GM12864 (cell line): ENCODE measurements around the gene DRAXIN.
A peak's percentile ranks its signal among the peaks of the same experiment; 100 is the strongest.

Source experiments
- DNase-seq: peaks from one replicate; pipeline ENCODE4 v3.0.0-alpha.2; 2011; ENCODE audit warnings: low read depth
- H3K4me3 ChIP-seq: 2 replicates; pipeline ENCODE4 v1.5.1; 2011; ENCODE audit warnings: mild to moderate bottlenecking, low read depth, low read length, control low read depth
- CTCF ChIP-seq: IDR thresholded peaks from 2 replicates; pipeline ENCODE4 v1.5.1; 2011; ENCODE audit warnings: low read depth, mild to moderate bottlenecking, moderate library complexity, low read length, control low read depth, inconsistent platforms; ENCODE audit errors: missing control alignments

DRAXIN gene

GRCh38 chr1:11749203-11749689, 57.7 kb downstream of the DRAXIN start:
- no peak overlapping the region for H3K4me3 ChIP-seq
- TF ChIP-seq CTCF, result peak; percentile 69
- no peak for DNase-seq

- DNase-seq, result no peak
- no peak for TF ChIP-seq CTCF
- H3K4me3 ChIP-seq, result no peak overlapping the region
These were observed 58.5 kb downstream of the DRAXIN start for GRCh38 chr1:11749996-11750395.

GRCh38 chr1:11751087-11751486, 59.6 kb downstream of the DRAXIN start:
- no peak overlapping the region for H3K4me3 ChIP-seq
- DNase-seq, result no peak
- no peak for TF ChIP-seq CTCF

- no peak for TF ChIP-seq CTCF
- H3K4me3 ChIP-seq, result no peak overlapping the region
- no peak for DNase-seq
These were observed 61.0 kb downstream of the DRAXIN start for GRCh38 chr1:11752359-11753088.

- TF ChIP-seq CTCF, result no peak
- no peak for DNase-seq
- H3K4me3 ChIP-seq, result no peak overlapping the region
These were observed 62.2 kb downstream of the DRAXIN start for GRCh38 chr1:11753555-11754208.

GRCh38 chr1:11757047-11757446, 65.5 kb downstream of the DRAXIN start:
- no peak for DNase-seq
- no peak for TF ChIP-seq CTCF
- H3K4me3 ChIP-seq, result no peak overlapping the region
